GM12801 (cell line): ENCODE data around the gene USP7.

ENCODE experiments used
- CTCF ChIP-seq: IDR thresholded peaks from one replicate; pipeline ENCODE4 v1.5.1; 2011; ENCODE audit warnings: control low read depth; ENCODE audit not compliant: insufficient read length; ENCODE audit errors: extremely low read depth

Gene USP7

GRCh38 chr16:8905795-8906591 lies 57.7 kb downstream of the USP7 start:
- no peak for TF ChIP-seq CTCF

GRCh38 chr16:8905168-8905762 lies 58.4 kb downstream of the USP7 start:
- no peak for TF ChIP-seq CTCF

- TF ChIP-seq CTCF = no peak
Measured at GRCh38 chr16:8904018-8904430, 59.7 kb downstream of the USP7 start.

- TF ChIP-seq CTCF = no peak
Measured at GRCh38 chr16:8903004-8903403, 60.7 kb downstream of the USP7 start.

GRCh38 chr16:8901320-8901861 lies 62.3 kb downstream of the USP7 start:
- TF ChIP-seq CTCF = no peak

GRCh38 chr16:8900343-8900742 lies 63.4 kb downstream of the USP7 start:
- TF ChIP-seq CTCF = no peak

- TF ChIP-seq CTCF = no peak
Measured at GRCh38 chr16:8899709-8900317, 63.9 kb downstream of the USP7 start.
